GM12801 (cell line): ENCODE measurements around the gene TEKT2.

Experiments
- CTCF ChIP-seq: IDR thresholded peaks from one replicate; pipeline ENCODE4 v1.5.1; 2011; ENCODE audit warnings: control low read depth; ENCODE audit not compliant: insufficient read length; ENCODE audit errors: extremely low read depth

Gene TEKT2

GRCh38 chr1:36125129-36125991, 41.5 kb downstream of the TEKT2 start, which contains the start of gene COL8A2:
COL8A2 (minus strand) TSS chr1:36125222; CDS start chr1:36100242, 24,980 bp downstream.
- TF ChIP-seq CTCF, result no peak

GRCh38 chr1:36126005-36126716, 42.3 kb downstream of the TEKT2 start:
- TF ChIP-seq CTCF, result no peak

- no peak for TF ChIP-seq CTCF
These were observed 43.1 kb downstream of the TEKT2 start for GRCh38 chr1:36126797-36127500.

GRCh38 chr1:36128126-36128904, 44.4 kb downstream of the TEKT2 start:
- no peak for TF ChIP-seq CTCF

GRCh38 chr1:36128905-36129206, 45.0 kb downstream of the TEKT2 start:
- no peak for TF ChIP-seq CTCF

- TF ChIP-seq CTCF, result no peak
These were observed 48.1 kb downstream of the TEKT2 start for GRCh38 chr1:36132029-36132428.
